Measurements from ENCODE around the gene TYK2.
"Not testable (repeated sequence)": the region's sequence is repeated elsewhere in the genome, so short reads cannot be mapped to it uniquely, and the experiment has no call there.

TYK2 gene

GRCh38 chr19:10406191-10406590 is 25.8 kb upstream of the TYK2 start:
- DNase-seq, result no peak

GRCh38 chr19:10404888-10405820 is 24.8 kb upstream of the TYK2 start:
- peak; percentile 53 for DNase-seq

GRCh38 chr19:10403137-10404021 is 23.0 kb upstream of the TYK2 start, which contains the start of gene CDC37:
Gene CDC37 (minus strand): TSS chr19:10403542. CDS start chr19:10403479, 63 bp downstream.
- peak; percentile 98 for DNase-seq

- DNase-seq, result no peak
These were observed 22.2 kb upstream of the TYK2 start for GRCh38 chr19:10402441-10403038.

GRCh38 chr19:10399878-10400277 is 19.5 kb upstream of the TYK2 start:
- no peak for DNase-seq

- DNase-seq, result not testable (repeated sequence)
These were observed 19.0 kb upstream of the TYK2 start for GRCh38 chr19:10399340-10399739.

- DNase-seq, result no peak
These were observed 18.4 kb upstream of the TYK2 start for GRCh38 chr19:10398819-10399218.

GRCh38 chr19:10395917-10396316 is 15.5 kb upstream of the TYK2 start:
- no peak for DNase-seq

GRCh38 chr19:10395436-10395835 is 15.1 kb upstream of the TYK2 start:
- no peak for DNase-seq

- no peak for DNase-seq
These were observed 14.6 kb upstream of the TYK2 start for GRCh38 chr19:10395003-10395402.

GRCh38 chr19:10393137-10393536 is 12.8 kb upstream of the TYK2 start:
- DNase-seq, result no peak

GRCh38 chr19:10392120-10392519 is 11.7 kb upstream of the TYK2 start:
- no peak for DNase-seq

GRCh38 chr19:10390652-10391286 is 10.4 kb upstream of the TYK2 start:
- DNase-seq, result peak; percentile 58

- DNase-seq, result peak; percentile 39
These were observed 9.5 kb upstream of the TYK2 start for GRCh38 chr19:10389863-10390262.

- DNase-seq, result peak; percentile 83
These were observed 8.6 kb upstream of the TYK2 start for GRCh38 chr19:10388957-10389356.

- no peak for DNase-seq
These were observed 4.2 kb upstream of the TYK2 start for GRCh38 chr19:10384580-10384979.

GRCh38 chr19:10383223-10383499 is 2.8 kb upstream of the TYK2 start:
- not testable (repeated sequence) for DNase-seq

- DNase-seq, result no peak
These were observed 476 bp downstream of the TYK2 start for GRCh38 chr19:10379880-10380312.

GRCh38 chr19:10378124-10378523 is 2.2 kb downstream of the TYK2 start:
- DNase-seq, result no peak

GRCh38 chr19:10377140-10377640 is 3.2 kb downstream of the TYK2 start:
- DNase-seq, result not testable (repeated sequence)

GRCh38 chr19:10374931-10375330 is 5.4 kb downstream of the TYK2 start:
- DNase-seq, result no peak

- no peak for DNase-seq
These were observed 7.7 kb downstream of the TYK2 start for GRCh38 chr19:10372690-10373089.
